Left renal pelvis (tissue), 4 donors: ENCODE results near the gene IFT122. TPM values are rescaled to one million over a fixed set of nuclear protein-coding genes. Genes with fewer than 3 reads are reported as not detected.

ENCODE experiments used
- DNase-seq, 4 donors: peaks; one replicate each; pipeline ENCODE4 v3.0.0-alpha.2; 2013; ENCODE audit warnings: low read depth in 4 of 4, low spot score in 3 of 4
- polyA plus RNA-seq, 4 donors: library from polyadenylated mRNA; unstranded; fragments of 120-200 nt; gene quantifications; one replicate each; pipeline ENCODE4 v1.2.1, GENCODE V29; 2013; ENCODE audit not compliant: insufficient read length in 4 of 4

The IFT122 gene
- polyA plus RNA-seq, 4 donors: 27.9 to 62.2 (median 55.3) TPM

DNA sequence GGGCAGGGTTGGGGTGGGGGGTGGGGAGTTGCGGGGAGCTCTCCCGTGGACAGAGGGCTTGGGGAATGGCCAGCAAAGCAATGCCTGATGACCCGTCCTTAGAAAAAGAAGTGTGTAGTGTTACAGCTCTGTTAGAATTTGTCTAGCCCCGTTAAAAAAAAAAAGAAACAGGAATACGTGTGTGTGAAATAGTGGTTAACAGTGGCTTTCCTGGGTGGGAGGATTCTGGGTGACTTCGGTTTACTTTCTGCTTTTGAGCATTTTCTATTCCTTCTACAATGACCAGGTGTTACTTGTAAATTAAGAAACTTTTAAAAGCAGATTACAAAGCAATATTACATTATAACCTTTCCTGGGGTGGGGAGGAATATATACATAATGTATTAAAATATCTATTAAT lies 127.9 kb downstream of the IFT122 start:
- DNase-seq: no peak

- no peak for DNase-seq
Measured at GRCh38 chr3:129569856-129570255, 129.8 kb downstream of the IFT122 start.

Other genes starting within 250 kb of the IFT122 start
- 100 to 1,000 TPM; 150 to 170 (median 154) TPM for gene COPG1, start 190.6 kb upstream of the IFT122 start, polyA plus RNA-seq
- gene HMCES, start 161.4 kb upstream of the IFT122 start, polyA plus RNA-seq: 10 to 100 TPM; 37.8 to 53.5 (median 50.3) TPM
- gene EFCAB12, start 11.6 kb upstream of the IFT122 start, polyA plus RNA-seq: 1 to 10 TPM in 3 of 4 donors, under 1 TPM in 1; 0.55 to 5.6 (median 3.7) TPM
- 10 to 100 TPM; 40.7 to 54.8 (median 47.2) TPM for gene MBD4, start 276 bp upstream of the IFT122 start, polyA plus RNA-seq
- under 1 TPM in 2 of 4 donors, not detected in 2; 0.09 to 0.14 TPM for gene RHO, start 88.4 kb downstream of the IFT122 start, polyA plus RNA-seq
- not detected for gene H1-8, start 103.0 kb downstream of the IFT122 start, polyA plus RNA-seq
- gene PLXND1, start 166.5 kb downstream of the IFT122 start, polyA plus RNA-seq: 100 to 1,000 TPM; 120 to 148 (median 124) TPM